ENCODE data around the gene PARK7. TPM values are rescaled to one million over a fixed set of nuclear protein-coding genes. Genes with fewer than 3 reads are reported as not detected.

The PARK7 gene
- total RNA-seq, 6 experiments from 2014 or later, result 331 to 377 (median 362) TPM

DNA sequence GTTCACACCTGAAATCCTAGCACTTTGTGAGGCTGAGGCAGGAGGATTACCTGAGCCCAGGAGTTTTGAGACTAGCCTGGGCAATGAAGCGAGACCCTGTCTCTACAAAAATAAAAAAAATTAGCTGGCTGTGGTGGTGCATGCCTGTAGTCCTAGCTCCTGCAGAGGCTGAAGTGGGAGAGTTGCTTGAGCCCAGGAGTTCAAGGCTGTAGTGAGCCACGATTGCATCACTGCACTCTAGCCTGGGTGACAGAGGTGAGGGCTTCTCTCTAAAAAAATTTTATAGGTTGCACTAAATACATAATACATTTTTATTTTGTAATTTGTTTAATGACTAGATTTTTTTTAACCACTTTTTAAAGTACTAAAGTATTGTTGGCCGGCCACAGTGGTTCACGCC, 6.1 kb downstream of the PARK7 start:
- no peaks in the 10 kb centered on the region for H3K9me3 Mint-ChIP-seq
- H3K4me1 Mint-ChIP-seq (ENCODE audit: low read depth), result peaks cover 5% of the 10 kb centered on the region; the same call in 1 of the 2 replicates
- peaks cover 48% of the 10 kb centered on the region for H3K36me3 Mint-ChIP-seq (ENCODE audit: low read depth)
- TF ChIP-seq, protein P1, sequence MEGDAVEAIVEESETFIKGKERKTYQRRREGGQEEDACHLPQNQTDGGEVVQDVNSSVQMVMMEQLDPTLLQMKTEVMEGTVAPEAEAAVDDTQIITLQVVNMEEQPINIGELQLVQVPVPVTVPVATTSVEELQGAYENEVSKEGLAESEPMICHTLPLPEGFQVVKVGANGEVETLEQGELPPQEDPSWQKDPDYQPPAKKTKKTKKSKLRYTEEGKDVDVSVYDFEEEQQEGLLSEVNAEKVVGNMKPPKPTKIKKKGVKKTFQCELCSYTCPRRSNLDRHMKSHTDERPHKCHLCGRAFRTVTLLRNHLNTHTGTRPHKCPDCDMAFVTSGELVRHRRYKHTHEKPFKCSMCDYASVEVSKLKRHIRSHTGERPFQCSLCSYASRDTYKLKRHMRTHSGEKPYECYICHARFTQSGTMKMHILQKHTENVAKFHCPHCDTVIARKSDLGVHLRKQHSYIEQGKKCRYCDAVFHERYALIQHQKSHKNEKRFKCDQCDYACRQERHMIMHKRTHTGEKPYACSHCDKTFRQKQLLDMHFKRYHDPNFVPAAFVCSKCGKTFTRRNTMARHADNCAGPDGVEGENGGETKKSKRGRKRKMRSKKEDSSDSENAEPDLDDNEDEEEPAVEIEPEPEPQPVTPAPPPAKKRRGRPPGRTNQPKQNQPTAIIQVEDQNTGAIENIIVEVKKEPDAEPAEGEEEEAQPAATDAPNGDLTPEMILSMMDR (IDR thresholded peaks at IDR 0.05), result no peak
- no peak for DNase-seq
- H3K27me3 Mint-ChIP-seq (ENCODE audit: insufficient read depth), result no peaks in the 10 kb centered on the region; the same call in 1 of the 2 replicates
- no peak overlapping the region for H3K4me3 Mint-ChIP-seq
- no peak overlapping the region for H3K27ac Mint-ChIP-seq

DNA sequence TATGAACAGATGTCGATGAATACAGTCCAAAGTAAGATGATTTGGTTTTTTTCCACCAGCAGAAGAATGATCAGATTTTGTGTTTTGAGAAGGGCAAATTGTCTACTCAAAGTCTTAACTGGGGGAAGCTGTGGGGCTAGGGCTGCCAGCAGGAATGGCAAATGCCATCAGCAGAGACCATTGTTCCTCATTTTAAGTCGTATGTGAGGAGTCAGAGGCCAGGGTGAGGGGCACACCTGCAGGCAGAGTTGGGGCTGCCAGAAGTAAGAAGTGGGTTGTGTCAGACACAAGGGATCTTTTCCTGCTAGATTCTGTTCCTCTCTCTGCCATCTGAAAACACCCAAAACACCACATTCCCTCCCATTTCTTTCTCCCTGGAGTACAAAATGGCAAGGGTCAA, 8.7 kb downstream of the PARK7 start:
- H3K4me3 Mint-ChIP-seq, result no peak overlapping the region
- H3K27me3 Mint-ChIP-seq (ENCODE audit: insufficient read depth), result no peaks in the 10 kb centered on the region
- peaks cover 2% of the 10 kb centered on the region for H3K4me1 Mint-ChIP-seq (ENCODE audit: low read depth)
- peaks cover 34% of the 10 kb centered on the region for H3K36me3 Mint-ChIP-seq (ENCODE audit: low read depth)
- DNase-seq, result no peak
- no peaks in the 10 kb centered on the region for H3K9me3 Mint-ChIP-seq
- no peak overlapping the region for H3K27ac Mint-ChIP-seq
- TF ChIP-seq, protein P1 (IDR thresholded peaks at IDR 0.05), result no peak

DNA sequence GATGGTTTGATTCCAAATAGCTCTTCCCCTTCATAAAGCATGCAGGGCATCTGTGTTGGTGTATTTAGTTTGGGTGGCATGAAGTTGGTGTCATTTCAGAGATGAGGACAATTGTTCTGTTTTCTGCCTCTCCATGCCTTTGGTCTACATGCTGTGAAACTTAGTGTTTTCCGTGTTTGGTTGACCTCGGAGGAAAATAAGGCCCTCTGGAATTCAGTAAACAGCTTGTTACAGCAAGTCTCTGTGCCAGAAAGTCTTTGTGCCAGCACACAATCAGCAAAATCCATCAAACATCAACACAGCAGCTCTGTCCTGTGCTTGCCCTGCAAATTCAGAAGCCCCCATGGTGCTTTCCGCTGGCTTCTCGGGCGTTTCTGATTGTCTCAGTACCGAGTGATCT, 9.5 kb downstream of the PARK7 start:
- no peaks in the 10 kb centered on the region for H3K27me3 Mint-ChIP-seq (ENCODE audit: insufficient read depth)
- TF ChIP-seq, protein P1 (IDR thresholded peaks at IDR 0.05), result no peak
- H3K4me1 Mint-ChIP-seq (ENCODE audit: low read depth), result peaks cover 6% of the 10 kb centered on the region
- no peak for DNase-seq
- H3K36me3 Mint-ChIP-seq (ENCODE audit: low read depth), result peaks cover 37% of the 10 kb centered on the region
- H3K4me3 Mint-ChIP-seq, result no peak overlapping the region
- H3K9me3 Mint-ChIP-seq, result no peaks in the 10 kb centered on the region
- H3K27ac Mint-ChIP-seq, result no peak overlapping the region

DNA sequence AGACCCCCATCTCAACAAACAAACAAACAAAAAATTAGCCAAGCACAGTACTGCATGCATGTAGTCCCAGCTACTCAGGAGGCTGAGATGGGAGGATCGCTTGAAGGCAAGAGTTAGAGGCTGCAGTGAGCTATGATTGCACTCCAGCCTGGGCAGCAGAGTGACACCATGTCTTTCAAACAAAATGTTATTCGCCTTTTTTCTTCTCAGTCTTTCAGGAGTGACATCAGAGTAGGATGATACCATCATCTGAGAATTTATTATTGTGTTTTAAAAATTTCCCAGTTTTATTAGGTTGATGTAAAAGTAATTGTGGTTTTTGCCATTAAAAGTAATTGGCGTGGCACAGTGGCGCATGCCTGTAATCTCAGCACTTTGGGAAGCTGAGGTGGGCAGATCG, 10.8 kb downstream of the PARK7 start:
- H3K27me3 Mint-ChIP-seq (ENCODE audit: insufficient read depth), result no peaks in the 10 kb centered on the region
- TF ChIP-seq, protein P1 (IDR thresholded peaks at IDR 0.05), result no peak
- H3K27ac Mint-ChIP-seq, result no peak overlapping the region
- peaks cover 6% of the 10 kb centered on the region for H3K4me1 Mint-ChIP-seq (ENCODE audit: low read depth)
- no peak for DNase-seq
- H3K9me3 Mint-ChIP-seq, result no peaks in the 10 kb centered on the region
- H3K36me3 Mint-ChIP-seq (ENCODE audit: low read depth), result peaks cover 33% of the 10 kb centered on the region
- H3K4me3 Mint-ChIP-seq, result no peak overlapping the region

DNA sequence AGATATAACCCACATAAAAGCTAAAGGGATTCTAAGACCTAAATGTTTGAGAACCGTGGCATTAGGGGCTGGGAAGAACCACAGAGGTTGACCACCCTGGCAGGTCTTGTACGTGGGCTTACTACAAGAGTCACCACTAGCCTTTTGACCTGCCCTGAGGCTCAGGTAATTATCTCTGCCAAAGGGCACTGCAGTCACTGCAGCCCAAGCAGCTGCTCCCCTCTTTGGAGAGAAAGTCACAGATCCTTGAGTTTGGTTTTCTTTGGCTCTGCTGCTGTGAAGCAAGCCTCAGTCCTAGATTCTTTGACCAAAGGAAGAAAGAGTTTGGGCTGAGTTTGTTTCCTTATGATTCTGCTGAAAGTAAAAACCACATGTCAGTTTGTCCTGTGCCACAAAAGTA, 11.6 kb downstream of the PARK7 start:
- no peak overlapping the region for H3K27ac Mint-ChIP-seq
- peaks cover 35% of the 10 kb centered on the region for H3K36me3 Mint-ChIP-seq (ENCODE audit: low read depth)
- H3K4me1 Mint-ChIP-seq (ENCODE audit: low read depth), result peaks cover 6% of the 10 kb centered on the region
- H3K27me3 Mint-ChIP-seq (ENCODE audit: insufficient read depth), result no peaks in the 10 kb centered on the region
- no peak for DNase-seq
- H3K9me3 Mint-ChIP-seq, result no peaks in the 10 kb centered on the region
- TF ChIP-seq, protein P1 (IDR thresholded peaks at IDR 0.05), result no peak
- no peak overlapping the region for H3K4me3 Mint-ChIP-seq

Measured in HFFc6 (cell line).